Thyroid gland (tissue), 4 donors: ENCODE results near the gene AMELY.

Experiments used
- POLR2A ChIP-seq, 2 donors: fragments of 450-650 bp; IDR thresholded peaks; one replicate each; pipeline ENCODE4 v1.6.1; 2017; ENCODE audit warnings: antibody characterized with exemption in 2 of 2, mild to moderate bottlenecking in 2 of 2, moderate library complexity in 1 of 2
- TF ChIP-seq, protein P1 (sequence below), 6 experiments: fragments of 200-600 bp in 3 of 6; fragments of 450-650 bp in 3 of 6; sonication (generic) in 3 of 6; IDR thresholded peaks; one replicate each; pipeline ENCODE4 v1.5.1; 2016 to 2019; ENCODE audit warnings: antibody characterized with exemption in 6 of 6, mild to moderate bottlenecking in 2 of 6, inconsistent platforms in 1 of 6, moderate library complexity in 1 of 6

DNA sequence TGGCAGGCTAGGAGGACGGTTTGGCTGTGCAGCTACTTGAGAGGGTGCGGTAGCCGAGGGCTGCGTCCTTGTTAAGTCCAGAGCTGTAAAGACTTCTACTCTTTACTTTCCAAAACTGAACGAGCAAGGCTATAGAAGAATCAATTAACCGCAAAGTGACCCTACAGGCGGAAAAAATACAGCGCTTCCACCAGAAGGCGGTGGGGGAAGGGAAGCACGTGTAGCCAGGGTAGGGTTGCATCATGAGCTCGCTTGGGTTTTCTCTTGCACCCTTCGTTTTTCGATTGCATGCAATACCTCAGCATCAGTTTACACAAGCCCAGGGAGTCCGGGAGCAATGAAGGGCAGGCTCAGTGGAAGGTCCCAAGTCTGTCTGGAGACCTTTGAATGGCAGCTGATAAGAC lies 2.4 kb downstream of the AMELY start:
- TF ChIP-seq, protein P1, sequence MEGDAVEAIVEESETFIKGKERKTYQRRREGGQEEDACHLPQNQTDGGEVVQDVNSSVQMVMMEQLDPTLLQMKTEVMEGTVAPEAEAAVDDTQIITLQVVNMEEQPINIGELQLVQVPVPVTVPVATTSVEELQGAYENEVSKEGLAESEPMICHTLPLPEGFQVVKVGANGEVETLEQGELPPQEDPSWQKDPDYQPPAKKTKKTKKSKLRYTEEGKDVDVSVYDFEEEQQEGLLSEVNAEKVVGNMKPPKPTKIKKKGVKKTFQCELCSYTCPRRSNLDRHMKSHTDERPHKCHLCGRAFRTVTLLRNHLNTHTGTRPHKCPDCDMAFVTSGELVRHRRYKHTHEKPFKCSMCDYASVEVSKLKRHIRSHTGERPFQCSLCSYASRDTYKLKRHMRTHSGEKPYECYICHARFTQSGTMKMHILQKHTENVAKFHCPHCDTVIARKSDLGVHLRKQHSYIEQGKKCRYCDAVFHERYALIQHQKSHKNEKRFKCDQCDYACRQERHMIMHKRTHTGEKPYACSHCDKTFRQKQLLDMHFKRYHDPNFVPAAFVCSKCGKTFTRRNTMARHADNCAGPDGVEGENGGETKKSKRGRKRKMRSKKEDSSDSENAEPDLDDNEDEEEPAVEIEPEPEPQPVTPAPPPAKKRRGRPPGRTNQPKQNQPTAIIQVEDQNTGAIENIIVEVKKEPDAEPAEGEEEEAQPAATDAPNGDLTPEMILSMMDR (IDR thresholded peaks at IDR 0.05): no peak
- TF ChIP-seq POLR2A (IDR thresholded peaks at IDR 0.05): no peak
